DMS153 (cell line): ENCODE results near the gene SIGLEC11.
"Not testable (repeated sequence)": the region's sequence is repeated elsewhere in the genome, so short reads cannot be mapped to it uniquely, and the experiment has no call there.

Source experiments
- DNase-seq: peaks from one replicate; lab custom pipeline; 2025; lab: John Stamatoyannopoulos, UW

Gene SIGLEC11

DNA sequence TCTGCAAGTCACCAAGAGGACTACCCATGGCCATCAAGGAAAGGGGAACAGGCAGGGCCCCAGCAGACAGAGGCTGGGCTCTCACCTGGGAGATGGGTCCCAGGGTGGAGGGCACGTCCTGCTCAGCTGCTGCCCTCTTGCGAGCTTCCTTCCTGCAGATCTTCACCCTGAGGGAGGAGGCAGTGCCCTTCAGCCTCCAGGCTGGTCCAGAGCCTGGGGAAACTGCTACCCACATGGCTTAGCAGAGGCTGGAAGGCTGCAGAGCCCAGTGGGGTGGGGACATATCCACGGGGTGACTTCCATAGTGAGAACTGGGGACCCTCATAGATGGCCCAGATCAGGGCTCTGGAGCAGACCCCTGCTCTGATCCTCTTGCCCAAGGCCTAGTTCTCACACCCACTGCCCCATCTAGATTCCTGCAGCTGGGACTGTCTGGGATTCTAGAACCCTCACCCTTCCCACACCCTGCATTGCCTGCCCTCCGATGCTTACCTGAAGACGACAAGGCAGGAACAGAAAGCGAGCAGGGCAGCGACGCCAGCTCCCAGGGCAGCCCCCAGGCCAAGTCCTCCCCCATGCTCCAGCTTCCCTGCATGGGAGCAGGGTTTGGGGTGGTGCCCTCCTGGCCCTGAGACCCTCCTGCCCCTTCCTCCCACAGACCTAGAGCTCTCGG is 9.0 kb downstream of the SIGLEC11 start:
- no peak for DNase-seq

DNA sequence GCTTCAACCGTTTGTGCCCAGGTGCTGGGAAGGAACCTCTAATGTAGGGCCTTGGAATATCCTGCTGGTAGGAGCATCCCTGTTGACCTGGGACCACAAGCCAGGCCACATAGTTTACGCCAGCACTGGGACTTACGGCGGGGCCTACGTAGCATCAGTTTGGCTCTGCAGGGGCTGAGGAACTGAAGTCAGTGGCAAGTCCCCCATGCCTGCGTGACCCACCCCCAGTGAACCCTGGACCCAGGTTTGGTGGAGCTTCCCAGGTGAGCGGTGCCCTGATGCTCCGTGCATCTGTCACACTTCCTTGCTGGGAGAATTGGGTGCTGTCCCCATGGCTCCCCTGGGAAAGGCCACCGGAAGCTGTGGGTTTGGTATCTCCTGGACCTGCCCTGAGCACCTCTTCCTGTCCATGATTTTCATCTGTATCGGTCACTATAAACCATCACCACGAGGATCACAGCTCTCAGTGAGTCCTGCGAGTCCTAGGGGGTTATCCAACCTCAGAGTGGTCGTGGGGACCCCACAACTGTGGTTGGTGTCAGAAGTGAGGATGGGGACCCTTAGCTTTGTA is 9.9 kb downstream of the SIGLEC11 start:
- DNase-seq: no peak

GRCh38 chr19:49950590-49950948 is 10.4 kb downstream of the SIGLEC11 start:
- no peak for DNase-seq

DNA sequence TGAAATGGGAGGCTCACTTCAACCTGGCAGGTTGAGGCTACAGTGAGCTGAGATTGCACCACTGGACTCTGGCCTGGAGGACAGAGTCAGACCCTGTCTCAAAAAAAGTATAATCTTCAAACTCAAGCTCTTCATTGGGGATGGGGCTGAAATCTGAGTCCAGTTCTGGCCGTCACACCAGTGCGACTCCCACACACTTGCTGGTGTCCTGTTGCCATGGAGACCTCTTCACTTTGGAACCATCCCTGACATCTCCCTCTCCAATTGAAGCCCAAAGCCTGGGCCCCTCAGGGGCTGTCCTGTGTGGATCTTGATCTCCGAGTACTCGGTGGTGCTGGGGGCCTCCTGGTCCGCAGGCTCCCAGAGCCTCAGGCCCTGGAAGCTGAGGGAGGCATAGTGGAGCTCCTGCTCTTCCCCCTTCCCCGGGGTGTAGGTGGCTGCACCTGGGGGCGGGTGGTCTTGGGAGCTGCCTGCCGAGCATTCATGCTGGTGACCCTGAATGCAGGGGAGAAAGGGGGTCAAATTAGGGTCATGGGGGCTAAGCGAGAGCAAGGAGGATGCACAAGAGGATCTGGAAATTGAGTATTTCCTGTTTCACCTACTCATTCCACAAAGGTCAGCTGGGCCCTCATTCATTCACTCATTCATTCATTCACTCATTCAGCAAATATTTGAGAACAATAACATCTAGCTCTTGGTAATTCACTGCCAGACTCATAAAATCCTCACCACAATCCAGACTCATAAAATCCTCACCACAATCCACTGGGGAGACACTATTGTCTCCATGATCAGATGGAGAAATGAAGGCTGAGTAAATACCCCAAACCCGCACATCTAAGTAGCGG is 11.0 kb downstream of the SIGLEC11 start:
- no peak for DNase-seq

GRCh38 chr19:49946415-49946814 is 14.6 kb downstream of the SIGLEC11 start:
- no peak for DNase-seq

GRCh38 chr19:49944567-49944966 is 16.4 kb downstream of the SIGLEC11 start:
- not testable (repeated sequence) for DNase-seq

DNA sequence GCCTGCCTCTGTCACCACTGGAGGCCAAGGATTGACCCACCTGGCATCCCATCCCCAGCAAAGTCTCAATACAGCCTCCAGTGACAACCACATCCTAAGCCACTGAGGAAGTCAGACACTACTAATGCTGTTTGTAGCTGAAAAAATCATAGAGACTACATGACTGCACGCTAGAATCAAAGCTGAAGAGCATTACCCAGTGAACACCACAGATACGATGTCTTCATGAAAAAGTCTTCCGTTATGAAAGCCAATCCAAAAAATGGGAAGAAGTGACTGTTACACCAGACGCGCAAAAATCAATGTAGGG is 20.5 kb downstream of the SIGLEC11 start:
- DNase-seq: no peak

DNA sequence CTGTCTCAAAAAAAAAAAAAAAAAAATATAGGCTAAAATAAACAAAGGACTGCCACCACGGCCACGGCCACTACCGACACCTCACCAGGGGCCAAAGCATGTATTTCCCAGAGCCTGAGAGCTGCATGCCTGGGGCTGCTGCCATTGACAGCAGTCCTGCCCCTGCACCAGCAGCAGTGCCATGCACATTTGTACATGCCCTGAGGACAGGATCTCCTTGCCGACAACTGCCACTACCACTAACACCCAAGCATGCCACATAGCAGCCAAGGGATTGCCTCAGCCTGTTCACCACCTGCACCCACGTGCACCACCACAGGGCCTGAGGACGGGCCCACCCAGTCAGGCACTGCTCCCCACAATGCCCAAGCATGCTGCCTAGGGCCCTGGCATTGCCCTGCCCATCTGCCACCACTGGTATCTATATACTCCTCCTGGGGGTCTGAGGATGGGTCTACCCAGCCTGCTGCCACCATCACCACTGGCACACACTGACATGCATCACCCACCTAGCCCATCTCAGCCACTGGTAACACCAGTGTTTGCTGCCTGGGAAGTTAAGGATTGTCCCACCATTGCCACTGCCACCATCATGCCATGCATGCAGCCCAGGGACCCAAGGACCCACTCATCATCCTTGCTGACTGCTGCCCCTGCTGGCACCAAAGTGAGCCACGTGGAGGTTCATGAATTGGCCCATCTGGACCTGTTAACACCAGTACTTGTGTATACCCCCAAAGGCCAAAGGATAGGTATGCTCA is 21.1 kb downstream of the SIGLEC11 start:
- no peak for DNase-seq

- DNase-seq: no peak
Measured at GRCh38 chr19:49938662-49939061, 22.3 kb downstream of the SIGLEC11 start.

DNA sequence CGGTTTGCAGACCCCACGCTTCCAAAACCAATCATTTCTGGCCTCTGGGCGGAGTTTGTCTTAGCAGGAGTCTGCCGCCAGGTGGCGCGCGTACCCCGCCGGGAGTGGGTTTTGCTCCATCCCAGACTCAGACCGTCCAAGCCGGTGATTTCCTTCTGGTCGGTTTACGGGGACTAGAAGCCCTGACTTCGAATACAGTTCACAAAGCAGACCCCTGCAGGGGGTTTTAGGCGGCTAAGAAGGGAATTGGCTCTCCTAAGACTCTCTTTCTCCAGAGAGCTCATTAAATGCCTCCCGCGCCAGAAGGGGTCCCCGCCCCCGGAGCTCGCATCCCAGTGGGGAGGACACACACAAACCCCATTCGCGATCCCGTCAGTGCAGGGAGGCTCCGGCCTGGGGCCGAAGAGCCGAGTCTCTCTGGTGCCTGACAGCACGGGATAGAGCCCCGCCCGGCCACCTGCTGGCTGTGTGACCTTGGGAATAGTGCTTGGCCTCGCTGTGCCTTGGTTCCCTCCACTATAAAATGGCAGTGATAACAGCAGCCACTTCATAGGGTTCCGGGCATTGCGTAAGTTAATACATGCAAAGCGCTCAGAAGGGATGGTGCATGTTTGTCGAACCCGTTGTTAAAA is 23.1 kb downstream of the SIGLEC11 start:
- DNase-seq: peak; percentile 43

GRCh38 chr19:49936549-49936948 is 24.4 kb downstream of the SIGLEC11 start:
- DNase-seq: no peak

GRCh38 chr19:49933643-49934042 is 27.3 kb downstream of the SIGLEC11 start:
- DNase-seq: no peak

GRCh38 chr19:49932731-49933131 is 28.2 kb downstream of the SIGLEC11 start:
- no peak for DNase-seq

GRCh38 chr19:49932041-49932451 is 28.9 kb downstream of the SIGLEC11 start:
- no peak for DNase-seq

DNA sequence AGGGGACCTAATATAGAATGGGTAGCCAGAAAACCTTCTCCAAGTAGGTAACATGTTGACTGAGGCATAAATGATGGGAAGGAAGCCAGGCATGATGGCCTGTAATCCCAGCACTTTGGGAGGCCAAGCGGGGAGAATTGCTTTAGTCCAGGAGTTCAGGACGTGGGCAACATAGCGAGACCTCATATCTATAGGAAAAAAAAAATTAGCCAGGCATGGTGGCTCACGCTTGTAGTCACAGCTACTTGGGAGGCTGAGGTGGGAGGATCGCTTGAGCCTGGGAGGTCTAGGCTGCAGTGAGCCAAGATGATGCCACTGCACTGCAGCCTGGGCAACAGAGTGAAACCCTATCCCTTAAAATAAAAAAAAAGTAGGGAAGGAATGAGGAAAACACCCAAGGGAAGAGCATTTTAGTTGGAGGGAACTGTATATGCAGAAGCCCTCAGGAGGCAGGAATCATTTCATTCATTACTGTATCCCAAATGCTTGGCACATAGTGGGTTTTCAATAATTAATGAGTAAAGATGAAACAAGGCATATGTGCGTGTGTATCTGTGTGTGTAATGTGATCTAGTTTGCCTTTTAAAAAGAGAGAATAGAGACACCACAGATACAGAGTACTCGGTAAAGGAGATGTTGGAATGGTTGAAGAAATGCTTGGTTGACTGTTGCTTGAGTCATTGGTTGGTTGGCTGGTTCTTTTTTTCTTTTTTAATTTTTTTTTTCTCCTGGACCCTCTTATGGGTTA is 29.5 kb downstream of the SIGLEC11 start:
- no peak for DNase-seq

GRCh38 chr19:49930483-49931011 is 30.4 kb downstream of the SIGLEC11 start:
- no peak for DNase-seq

DNA sequence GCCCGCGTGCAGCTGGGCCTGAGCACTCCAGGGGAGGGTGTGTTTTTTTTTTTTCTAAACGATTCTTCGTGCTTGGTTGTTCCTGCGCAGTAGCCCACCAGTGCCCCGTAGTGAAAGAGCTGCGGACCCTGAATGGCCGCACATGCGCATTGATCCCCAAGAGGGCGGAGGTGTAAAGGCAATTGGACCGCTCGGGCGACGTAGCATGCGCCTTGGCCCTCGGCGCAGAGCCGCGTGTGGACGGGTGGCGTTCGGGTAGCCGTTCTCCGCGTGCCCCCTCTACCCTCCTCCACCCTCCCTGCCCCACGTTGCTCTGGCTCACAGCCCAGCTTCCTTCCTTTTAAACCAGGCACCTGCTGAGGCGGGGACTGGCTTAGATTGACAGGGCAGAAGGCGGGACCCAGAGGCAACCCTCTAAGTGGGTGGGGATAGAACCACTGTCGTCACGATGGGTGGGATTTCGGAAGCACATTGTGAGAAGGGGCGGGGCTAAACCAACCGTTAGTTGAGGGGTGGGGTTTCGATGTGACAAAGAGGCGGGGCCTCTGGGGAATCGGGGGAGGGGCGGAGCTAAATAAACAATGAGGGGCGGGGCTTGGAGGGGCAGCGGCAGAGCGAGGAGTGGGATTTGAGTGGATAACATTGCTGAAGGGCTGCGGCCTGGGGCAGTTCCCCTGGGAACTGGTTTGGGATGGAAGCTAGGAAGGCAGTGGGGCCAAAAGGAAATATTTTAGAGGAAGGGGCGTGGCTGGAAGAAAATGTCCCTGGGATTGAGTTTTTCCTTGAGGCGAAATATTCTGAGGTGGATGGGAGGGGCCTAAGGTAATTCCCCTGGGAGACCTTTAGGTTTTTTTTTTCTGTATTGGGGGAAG is 31.1 kb downstream of the SIGLEC11 start:
- peak; percentile 91 for DNase-seq

DNA sequence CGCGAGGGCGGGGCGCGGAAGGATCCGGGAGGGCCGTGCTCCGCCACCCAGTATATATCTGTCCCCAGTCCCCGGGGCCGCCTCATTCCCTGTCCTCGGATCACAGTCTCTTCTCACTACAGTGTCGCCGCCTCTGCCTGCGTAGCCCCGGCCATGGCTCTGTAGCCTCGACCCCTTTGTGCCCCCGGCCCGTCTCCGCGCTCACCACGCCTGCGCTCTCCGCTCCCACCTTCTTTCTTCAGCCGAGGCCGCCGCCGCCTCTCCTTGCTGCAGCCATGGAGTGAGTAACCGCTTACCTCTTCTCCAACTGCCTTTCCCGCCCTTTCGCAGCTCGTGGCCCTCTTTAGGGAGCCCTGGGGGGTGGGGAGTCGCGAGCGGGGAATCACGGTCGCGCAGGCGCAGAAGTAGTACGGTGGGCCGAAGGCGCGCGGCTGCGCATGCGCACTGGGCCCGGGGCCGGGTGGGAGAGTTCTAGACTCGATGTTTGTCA is 31.8 kb downstream of the SIGLEC11 start, which contains the start of the genes ATF5 and NUP62:
TSS of gene ATF5 (plus strand) at position 85 of the 490 bp plus-strand sequence. CDS start 1,646 bp downstream, outside the sequence.
TSS of gene NUP62 (minus strand) at position 384 of the 490 bp plus-strand sequence. CDS start 19,697 bp downstream, outside the sequence.
- peak; percentile 80 for DNase-seq

GRCh38 chr19:49927526-49928264 is 33.3 kb downstream of the SIGLEC11 start:
- no peak for DNase-seq
